GM18499 (cell line): ENCODE results near the gene SMPD3.

ENCODE experiments used
- ATAC-seq: cut with Tn5 transposase; IDR thresholded peaks from one replicate; pipeline ENCODE4 v1.9.1; 2021; ENCODE audit warnings: moderate number of reproducible peaks; ENCODE audit not compliant: insufficient read depth, unreplicated experiment

SMPD3 gene

DNA sequence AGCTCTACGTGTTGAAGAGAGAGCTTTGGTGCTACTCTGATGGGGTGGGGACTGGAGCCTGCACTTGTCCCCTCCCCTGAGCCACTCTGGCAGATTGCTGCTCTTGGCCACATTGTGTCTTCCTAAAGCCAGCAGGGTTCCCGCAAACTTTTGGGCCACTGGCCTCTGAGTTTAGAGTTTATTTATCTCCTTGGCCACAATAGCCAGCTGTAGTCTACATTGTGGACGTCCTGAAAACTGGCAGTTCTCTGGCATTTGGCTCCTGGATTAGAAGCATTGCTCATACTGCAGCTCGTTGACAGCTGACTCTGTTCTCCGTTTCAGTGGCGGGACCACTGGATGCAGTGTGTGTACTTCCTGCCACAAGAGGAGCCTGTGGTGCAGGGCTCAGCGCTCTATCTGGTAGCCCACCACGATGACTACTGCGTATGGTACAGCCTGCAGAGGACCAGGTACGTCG is 102.9 kb downstream of the SMPD3 start:
- ATAC-seq: no peak

DNA sequence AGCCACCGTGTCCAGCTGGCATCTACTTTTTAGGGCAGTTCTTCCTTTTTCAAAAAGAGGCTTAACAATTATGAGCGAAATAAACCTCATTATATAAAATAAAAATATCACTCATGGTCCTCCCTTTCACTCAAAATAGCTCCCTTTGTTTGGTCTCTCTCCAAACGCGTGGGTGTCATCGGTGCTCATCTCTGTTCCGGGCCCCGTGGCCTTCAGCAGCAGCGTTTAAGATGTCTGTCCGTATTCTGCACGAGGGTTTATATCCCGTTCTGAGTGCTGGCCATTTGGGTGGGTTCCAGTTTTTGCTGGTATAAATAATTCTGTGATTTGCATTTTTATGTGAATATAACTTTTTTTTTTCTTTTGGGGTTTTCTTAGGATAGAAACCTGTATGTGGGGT is 104.1 kb downstream of the SMPD3 start:
- ATAC-seq: no peak

DNA sequence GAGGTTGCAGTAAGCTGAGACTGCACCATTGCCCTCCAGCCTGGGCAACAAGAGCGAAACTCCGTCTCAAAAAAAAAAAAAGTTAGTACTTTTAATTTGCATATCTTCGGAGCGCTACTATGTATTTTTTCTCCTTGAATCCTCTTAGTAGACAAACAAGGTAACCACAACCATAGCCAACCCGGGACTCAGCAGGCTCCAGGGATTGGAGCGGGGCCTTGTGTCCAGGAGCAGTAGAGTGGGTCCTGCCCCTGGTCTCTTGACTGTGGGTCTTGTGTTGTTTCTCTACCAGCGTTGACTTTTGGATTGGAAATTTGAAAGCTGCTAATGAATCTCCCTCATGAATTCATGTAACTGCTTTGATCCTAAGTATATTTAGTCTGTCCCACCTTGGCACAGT is 105.2 kb downstream of the SMPD3 start:
- no peak for ATAC-seq

DNA sequence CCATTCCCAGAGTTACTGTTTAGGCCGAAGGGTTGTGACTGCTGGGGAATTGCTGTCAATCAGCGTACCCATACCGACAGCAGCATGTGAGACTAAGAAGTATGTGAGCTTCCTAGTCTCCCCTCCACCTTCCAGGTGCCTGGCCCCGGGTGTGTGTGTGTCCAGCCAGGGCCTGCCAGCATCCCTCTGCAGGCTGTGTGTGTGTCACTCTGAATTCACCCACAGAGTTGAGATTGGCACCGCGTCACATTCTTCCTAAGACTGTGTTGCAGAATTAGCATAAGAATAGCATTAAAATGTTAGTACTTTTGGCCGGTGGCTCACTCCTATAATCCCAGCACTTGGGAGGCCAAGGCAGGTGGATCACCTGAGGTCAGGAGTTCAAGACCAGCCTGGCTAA is 105.7 kb downstream of the SMPD3 start:
- ATAC-seq: no peak

DNA sequence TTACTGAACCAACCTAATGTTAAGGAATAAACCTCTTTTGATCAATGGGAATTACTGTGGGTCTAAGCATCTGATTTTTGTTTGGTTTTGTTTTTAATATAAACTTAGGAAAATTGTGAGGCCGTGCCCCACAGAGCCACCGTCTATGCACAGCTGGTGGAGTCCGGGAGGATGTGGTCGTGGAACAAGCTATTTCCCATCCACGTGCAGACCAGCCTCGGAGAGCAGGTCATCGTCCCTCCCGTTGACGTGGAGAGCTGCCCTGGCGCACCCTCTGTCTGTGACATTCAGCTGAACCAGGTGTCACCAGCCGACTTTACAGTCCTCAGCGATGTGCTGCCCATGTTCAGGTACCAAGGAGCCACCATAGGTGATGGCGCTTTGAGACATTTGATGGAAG is 109.1 kb downstream of the SMPD3 start:
- ATAC-seq: no peak

DNA sequence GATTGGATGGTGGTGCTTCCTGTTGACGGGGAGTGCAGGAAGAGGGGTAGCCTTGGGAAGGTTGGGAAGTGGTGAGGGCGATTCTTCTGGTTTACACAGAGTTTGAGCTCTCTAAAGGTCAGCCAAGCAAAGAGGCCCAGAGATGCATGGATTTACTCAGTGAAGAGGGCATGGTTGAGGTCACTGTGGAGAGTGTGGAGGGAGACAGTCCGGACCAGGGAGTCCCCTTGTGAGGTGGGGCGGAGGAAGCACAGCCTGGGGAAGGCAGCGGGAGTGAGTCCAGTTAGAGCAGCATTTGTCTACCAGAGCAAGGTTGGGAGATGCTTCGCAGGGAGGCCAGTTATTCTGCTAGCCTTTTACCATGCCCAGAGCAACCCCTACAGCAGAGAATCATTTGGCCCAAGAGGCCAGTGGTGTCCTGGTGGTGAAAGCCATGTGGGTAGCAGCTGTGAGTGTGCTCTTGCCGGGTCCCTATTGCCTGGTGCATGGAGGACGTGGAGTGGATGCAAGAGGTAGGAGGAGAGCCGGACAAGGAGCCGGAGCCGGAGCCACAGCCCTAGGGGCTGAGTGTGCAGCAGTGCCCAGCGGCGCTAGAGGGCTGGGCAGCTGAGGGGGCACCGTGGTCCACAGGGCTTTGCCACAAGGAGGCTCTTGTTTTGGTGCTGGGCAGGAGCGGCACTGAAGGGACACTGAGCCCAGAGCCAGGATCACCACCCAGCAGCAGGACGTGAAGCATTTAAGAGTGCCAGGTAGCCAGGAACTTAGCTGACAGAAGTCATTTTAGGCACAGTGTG is 109.8 kb downstream of the SMPD3 start:
- no peak for ATAC-seq

DNA sequence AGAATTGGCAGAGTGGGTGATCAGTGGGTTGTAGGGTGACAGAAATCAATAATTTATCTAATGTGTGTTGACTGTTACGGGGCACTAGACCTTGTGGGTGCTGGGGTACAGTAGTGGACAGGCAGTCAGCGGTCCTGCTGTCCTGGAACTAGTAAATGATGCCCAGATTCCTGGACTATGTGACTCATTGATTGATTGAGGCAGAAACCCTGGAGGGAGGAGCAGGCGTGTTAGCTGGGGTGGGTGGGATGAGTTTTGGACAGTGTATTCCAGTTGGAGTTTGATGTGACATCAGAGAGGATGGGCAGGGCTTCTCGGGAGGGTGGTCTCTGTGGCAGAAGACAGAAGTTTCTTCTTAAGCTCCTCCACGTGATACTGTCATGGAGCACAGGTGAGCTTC is 113.1 kb downstream of the SMPD3 start:
- no peak for ATAC-seq

DNA sequence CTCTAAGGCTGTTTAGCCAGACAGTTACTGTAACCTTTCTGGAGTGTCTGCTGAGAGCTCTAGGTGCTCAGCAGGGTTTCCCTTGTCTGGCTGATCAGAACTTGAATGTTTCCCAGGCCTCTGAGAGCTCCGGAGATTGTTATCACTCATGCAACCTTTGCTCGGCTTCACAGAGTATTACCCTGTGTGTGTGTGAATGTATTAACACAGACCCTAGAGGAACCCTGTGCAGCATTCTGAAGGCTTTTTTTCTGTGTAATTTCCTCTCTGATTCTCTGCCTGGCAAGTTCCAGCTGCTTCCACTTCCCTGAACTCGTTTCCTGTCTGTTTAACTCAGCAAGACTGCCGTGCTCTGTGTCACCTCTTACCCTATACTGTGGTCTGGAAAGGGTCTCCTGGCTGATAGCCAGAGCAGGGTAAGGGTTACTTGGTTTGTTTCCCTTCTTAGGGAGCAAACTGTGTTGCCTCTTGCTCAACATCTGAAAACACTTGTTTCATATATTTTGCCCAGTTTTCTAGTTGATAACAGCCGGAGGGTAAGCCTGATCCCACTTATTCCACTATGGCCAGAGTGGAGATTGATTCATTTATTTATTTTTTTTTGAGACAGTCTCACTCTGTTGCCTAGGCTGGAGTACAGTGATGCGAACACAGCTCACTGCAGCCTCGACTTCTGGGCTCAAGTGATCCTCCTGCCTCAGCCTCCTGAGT is 115.7 kb downstream of the SMPD3 start:
- no peak for ATAC-seq

DNA sequence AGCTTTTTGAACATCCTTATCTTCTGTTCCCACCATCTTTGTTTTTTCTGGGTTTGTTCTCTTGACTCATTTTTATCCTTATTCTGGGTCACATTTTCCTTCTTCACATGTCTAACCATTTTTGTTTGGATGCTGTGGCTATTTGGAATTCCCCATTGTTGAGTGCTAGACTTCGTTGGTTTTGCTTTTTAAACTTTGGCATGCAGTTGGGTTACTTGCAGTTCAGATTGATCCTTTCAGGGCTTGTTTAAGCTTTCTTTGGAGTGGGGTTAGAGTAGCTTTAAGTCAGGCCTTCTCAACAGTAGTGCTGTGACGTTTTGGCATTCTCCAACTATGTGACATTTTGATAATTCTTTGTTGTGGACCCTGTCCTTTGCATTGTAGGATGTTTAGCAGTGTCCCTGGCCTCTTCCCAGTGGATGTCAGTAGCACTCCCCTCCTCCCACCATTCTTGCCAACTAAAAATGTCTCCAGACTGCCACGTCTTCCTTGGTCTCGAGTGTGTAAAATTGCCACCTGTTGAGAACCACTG is 116.4 kb downstream of the SMPD3 start:
- no peak for ATAC-seq

DNA sequence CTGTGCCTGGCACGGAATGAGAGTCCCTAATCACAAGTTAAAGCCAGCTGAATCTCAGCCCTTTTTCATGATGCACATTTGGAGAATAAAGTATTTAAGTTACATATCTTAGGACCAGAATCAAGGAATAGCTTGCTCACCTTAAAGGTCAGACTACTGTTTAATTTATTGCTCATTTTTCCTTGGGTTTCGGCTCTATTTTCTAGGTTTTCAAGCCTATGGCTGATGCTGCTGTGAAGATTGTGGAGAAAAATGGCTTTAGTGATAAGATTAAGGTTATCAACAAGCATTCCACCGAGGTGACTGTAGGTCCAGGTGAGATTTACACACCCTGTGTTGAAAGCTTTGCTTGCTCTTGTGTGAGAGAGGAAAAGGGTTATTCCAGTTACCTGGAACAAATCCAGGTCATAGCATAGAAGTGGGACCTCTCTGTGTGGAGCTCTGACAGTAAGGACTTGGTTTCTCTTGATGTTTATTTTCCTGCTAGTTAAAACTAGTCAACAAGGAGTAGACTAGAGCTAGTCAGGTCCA is 119.4 kb downstream of the SMPD3 start:
- no peak for ATAC-seq

DNA sequence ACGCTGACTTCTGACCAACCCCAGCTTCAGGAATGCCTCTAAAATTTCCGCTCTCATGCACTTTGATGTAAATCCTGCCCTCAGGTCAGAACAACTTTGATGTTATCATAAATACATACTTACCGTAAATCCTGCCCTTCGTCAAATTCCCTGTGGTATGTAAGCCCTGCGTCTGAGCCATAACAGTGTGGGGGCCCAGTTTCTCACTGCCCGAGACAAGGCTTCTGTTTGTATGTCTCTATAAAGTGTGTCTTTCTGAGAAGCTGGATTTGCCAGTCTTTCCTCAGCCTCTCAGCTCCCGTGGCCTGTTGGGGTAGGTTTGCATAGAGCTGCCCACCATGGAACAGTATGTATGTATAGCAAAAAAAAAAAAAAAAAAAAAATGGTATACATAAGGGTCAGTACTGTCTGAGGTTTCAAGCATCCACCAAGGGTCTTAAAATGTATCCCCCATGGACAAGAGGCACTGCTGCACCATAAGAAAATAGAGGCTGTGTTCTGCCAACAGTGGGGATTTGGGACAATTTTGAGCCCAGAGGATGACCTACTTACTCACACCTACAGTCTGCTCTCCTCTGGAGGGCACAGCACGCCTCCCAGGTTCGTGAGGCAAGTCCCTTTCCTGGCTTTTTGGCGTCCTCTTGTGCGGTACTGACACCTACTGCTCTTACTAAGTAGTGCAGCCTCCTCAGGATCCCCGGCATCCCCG is 120.0 kb downstream of the SMPD3 start:
- no peak for ATAC-seq

DNA sequence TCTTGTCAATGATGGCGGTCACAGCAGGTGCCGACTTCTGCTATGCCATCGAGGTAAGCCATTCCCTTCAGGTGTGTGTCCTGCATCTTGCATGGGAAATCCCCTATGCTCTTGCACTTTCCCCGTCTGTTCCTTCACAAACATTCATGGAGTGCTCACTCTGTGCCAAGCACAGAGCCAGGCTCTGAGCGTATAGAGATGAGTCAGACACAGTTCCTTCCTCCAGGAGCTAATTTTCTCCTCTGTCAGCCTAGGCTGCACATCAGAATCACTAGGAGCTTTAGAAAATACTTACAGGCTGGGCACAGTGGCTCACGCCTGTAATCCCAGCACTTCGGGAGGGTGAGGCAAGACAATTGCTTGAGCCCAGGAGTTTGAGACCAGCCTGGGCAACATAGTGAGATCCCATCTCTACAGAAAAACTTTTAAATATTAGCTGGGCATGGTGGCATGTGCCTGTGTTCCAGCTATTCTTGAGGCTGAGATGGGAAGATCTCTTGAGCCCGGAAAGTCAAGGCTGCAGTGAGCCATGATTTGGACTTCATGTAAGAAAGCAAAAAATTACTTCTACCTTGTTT is 123.4 kb downstream of the SMPD3 start:
- ATAC-seq: no peak

DNA sequence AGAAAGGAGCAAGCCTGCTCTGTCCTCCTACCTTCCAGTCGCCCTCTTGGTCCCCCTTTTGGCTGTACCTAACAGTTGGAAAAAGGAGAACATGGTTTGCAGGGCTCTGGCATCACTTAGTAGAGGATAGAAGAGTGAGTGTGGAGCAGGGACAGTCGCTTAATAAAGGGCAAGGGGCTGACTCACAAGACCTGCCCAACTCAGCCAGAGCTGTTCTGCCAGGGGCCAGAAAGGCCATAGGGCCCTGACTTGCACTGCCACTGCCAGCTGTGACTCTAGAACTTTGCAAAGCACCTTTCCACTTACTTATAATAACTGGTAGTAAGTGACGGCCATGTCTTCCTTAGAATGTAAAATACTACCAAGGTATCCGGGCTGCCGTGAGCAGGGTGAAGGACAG is 124.0 kb downstream of the SMPD3 start:
- no peak for ATAC-seq

DNA sequence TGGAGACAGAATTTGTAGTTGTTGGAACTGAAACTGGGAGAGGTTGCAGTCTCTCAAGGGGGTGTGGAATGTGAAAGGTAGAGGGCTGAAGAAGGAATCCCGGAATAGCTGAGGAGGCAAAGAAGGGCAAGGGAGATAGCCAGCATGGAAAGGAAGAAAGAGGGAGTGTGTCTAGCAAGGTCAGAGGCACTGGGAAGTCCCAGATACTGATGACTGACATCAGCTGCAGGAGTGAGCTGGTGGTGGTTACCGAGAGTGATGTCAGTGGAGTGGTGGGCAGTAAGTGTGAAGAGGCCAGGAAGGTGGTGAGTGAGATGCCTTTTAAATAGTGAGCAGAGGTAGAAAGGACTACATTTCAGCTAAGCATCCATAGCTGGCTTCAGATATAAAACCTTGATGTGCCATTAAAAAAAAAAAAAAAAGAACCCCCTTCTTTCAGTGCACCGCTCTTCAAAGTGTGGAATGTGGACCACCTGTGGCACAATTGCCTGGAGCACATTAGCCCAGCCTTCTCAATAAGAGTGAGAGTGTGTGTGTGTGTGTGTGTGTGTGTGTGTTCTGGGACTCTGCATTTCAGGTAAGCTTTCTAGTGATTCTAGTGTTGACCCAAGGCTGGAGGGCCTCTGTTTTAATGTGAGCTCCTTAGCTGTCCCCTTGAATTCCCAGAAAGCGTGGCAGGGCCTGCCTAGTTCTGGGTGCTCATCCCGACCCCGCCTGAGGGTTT is 129.0 kb downstream of the SMPD3 start:
- no peak for ATAC-seq

DNA sequence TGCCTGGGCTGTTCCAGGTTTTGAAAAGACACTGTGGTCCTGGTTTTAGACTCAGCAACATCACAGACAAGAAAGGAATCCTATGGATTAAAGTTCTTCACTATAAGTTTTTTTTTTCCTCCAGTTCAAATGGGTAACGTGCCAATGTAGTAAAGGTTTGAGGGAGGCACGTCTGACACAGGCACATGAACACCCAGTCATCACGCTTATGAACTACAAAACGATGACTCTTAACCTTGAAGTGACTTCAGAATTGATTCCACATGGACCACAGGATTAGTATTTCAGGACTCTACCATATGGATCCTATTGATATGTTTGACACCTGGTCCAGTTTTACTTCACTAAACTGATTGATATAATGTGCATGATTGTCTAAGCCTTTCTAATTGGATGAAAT is 135.2 kb downstream of the SMPD3 start:
- no peak for ATAC-seq

DNA sequence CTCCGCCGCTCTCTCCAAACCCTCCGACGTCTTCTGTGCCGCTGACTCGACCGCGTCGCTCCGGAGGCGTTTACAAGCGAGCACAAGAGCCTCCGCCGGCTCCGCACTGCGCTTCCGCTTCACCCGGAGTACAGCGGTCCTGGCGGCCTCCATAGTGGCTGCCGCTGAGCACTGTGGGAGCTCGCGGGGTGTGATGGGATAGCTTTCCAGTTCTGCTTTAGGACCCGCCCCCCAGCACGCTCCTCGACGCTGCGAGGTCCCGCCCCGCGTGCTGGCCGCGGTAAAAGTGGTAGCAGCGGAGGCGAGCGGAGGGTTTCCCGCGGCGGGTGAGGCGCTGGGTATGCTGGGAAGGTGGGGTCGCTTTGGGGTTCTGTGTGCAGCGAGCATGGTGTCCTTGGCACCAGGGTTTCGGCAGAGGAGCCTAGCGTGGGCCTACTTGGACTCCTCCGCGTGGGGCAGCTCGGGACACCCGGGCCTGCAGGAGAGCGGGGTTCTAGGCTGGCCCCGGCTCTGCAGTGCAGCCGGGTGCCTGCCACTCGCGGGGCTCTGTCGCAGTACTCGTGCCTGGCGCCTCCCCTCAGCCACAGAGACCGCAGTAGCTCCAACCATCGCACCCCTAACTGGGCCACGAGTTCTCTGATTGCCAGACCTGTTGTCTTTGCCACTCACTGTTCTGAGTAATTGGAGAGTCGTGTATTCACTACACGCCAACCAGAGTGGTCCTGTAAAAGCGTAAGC is 137.4 kb downstream of the SMPD3 start, which contains the start of the genes PRMT7 and SLC7A6OS:
TSS of gene PRMT7 (plus strand) at position 246 of the 738 bp plus-strand sequence. CDS start 4,961 bp downstream, outside the sequence.
TSS of gene SLC7A6OS (minus strand) at position 173 of the 738 bp plus-strand sequence. CDS start at position 153, 20 bp downstream.
- peak; percentile 78 for ATAC-seq

DNA sequence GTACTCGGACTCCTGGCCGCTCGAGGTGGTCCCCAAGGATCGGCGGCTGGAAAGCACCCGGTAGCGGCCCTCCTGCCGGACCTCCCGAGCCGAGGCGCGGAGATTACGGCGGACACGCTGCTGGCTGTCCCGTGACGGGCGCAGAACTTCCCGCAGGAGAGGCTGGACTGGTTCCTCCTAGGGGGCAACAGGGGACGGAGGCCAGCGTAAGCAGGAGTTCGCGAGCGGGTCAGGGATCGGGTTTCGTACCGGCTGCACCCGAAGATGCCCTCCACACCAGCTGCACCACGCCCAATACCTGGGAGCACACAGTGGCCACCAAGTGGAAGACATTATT is 137.9 kb downstream of the SMPD3 start:
- no peak for ATAC-seq

DNA sequence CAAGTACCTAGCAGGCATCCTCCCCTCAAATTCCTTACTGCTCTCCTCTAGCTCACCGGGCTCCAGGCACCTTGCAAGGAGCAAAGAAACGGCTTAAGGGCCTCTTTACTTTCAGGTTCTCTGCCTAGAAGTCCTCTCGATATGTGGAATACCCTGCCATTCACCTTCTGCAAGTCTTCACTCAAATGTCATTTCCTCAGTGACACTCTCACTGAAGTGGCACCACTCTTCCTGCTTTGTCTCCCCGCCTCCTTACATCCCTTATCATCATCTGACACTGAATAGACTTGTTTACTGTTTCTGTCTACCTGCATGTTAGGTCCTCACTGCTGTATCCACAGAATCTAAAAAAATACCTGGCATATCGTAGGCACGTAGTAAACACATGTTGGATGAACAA is 138.5 kb downstream of the SMPD3 start:
- ATAC-seq: no peak
